OCI-M1 (cell line): Measurements from ENCODE around the gene EFNA2.

Experiments used
- DNase-seq: peaks from one replicate; lab custom pipeline; 2025; lab: John Stamatoyannopoulos, UW

EFNA2 gene

GRCh38 chr19:1272423-1273262 is 13.0 kb upstream of the EFNA2 start:
- DNase-seq: no peak

- no peak for DNase-seq
Measured at GRCh38 chr19:1273263-1274041, 12.2 kb upstream of the EFNA2 start.

DNA sequence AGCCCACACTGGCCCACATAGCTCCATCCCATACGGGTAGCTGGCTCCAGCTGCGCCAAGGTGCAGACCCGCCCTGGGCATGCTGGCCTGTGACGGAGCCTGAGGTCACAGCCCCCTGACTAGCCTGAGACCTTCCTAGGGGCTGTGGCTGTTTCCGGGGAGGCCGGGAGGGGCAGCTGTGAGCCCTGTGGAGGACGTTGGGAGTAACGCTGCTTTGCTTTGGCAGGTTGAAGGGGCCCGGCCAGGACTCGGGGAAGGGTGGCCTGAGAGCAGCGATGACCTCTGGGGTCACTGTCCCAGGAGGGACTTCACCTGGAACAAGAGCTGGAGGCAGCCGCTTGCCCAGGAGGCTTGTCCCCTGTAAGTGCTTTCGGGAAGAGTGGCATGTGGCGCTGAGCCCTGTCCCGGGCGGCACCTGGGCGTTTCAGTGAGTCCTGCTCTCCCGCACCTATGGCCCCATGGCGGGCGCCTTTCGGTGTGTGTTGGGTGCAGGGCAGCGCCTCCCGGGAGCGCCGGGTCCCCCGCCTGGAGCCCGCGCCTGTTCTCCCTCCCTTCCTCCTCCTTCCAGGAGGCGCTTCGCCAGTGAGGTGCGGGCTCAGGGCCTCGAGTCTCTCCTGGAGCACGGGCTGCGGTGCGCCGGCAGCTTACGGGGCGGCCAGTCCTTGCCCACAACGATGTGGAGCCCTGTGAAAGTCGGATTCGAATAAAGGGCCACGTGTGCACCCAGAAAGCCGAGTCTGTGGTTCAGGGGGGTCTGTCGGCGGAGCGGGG is 11.4 kb upstream of the EFNA2 start:
- DNase-seq: no peak

DNA sequence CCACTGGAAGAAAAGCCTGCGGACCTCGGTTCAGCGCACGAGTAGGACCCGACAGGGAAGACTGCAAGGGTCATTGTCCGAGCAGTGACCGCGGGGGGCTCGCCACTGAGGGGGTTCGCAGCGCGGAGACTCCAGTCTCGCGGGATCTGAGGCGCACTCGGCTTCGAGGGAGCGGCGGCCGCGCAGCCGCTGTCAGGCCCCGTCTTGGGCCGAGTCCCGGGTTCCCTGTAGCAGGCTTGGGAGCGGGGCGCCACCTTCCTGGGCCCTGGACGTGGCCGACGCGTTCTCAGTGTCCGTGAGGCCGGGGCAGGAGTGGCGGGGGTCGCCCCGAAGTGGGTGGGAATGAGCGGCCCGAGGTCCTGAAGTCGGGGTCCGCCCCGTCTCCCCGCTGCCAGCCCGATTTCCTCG is 10.8 kb upstream of the EFNA2 start:
- no peak for DNase-seq

- peak; percentile 96 for DNase-seq
Measured at GRCh38 chr19:1275260-1275975, 10.3 kb upstream of the EFNA2 start, which contains the start of gene FAM174C. TSS of gene FAM174C (plus strand) at chr19:1275530. CDS start at chr19:1275550, 20 bp downstream.

- DNase-seq: no peak
Measured at GRCh38 chr19:1275976-1276627, 9.6 kb upstream of the EFNA2 start.

DNA sequence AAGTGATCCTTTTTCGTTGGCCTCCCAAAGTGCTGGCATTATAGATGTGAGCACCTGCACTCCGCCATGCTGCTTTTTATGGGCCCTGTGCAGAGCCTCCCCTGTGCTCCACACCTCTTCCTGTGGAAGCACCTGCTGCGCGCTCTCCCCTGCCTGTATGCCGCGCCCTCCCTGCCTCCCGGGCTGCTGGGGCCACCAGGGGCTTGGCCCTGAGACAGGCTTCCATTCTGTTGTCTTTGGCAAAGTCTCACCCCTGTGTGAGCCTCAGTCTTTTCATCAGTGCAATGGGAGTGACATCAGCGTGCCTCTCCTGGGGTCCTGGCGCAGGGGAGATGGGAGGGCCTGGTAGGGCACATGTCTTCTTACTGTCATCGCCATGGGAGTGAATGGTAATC is 9.0 kb upstream of the EFNA2 start:
- no peak for DNase-seq

- no peak for DNase-seq
Measured at GRCh38 chr19:1277061-1277460, 8.6 kb upstream of the EFNA2 start.

DNA sequence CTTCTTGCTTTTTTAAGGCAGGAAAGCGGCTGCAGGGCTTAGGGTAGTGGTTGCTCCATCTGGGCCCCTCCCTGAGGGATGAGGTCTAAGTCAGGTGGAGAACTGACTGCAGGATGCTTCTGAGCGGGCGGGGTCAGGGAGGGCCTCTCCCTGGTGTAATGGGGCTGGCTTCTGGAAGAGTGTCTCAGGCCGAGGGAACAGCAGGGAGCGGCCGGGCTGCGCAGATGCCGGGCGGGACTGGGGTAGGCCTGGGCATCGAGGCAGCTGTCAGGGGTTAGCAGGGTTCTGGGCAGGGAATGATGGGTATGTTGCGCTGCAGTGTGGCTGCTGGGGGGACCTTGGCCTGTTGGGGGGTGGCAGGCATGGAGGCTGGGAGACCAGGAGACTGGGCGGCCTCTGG is 7.6 kb upstream of the EFNA2 start:
- DNase-seq: no peak

- DNase-seq: no peak
Measured at GRCh38 chr19:1278713-1279660, 6.7 kb upstream of the EFNA2 start.

DNA sequence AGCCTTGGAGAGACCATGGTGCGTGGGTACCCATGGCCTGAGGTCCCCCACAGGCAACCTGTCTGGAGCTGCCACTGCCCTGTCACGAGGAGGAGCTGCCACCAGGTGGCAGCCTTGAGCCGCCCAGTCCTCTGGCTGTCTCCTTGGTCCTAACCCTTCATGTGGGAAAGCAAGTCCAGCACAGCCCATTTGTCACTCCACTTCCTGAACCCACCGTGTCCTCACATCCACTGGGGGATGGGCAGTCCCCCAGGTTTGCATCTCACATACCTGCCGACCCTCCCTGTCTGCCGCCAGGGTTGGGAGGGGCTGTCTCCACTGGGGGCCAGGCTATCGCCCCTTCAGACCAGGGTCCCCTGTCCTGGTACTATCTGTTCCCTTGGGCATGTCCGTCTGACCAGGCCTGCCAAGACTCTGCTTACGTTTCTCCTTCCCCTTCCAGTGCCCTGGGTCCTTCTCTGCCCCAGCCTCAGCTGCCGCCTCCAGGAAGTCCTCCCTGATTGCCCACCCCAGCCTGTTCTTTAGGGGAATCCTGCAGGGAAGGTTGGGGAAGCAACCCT is 5.8 kb upstream of the EFNA2 start:
- DNase-seq: peak; percentile 84

DNA sequence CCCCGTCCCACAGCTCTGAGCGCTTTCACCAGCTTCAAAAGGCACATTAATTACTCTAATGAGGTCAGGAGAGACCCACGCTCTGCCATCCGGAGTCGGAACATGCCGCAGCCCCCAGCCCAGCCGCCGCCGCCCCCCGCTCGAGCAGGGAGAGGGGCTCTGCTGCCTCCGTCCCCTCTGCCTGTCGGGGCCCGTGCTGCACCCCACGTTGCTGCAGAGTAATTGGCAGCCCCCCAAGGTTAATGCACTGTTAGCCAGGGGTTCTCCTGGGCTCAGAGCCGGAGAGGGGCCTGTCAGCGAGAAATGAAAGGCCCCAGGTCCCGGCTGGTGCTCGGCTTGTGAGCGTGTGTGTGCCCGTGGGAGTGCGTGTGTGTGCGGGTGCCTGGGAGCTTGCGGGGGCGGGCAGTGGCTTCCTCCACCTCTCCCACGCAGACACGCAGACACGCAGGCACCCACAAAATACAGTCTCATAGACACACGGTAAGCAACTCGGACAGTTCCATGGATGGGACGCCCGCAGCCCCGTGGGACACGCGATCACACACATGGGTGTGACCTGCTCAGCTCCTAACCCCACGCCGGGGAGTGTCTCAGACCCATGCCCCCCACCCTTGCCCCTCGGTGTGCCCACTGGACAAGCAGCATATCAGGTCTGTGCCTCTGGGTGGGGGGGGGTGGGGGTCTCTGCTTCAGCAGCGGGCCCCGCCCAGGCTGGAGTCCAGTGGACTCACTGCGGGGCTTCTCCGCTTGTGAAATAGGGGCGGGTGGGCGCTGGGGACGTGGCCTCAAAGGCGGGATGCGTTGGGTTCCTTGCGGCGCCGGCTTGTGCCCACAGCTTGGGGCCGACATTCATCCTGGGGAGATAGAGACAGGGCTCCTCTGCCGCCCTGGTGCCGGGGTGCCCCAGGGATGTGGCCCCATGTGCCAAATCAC is 4.8 kb upstream of the EFNA2 start:
- no peak for DNase-seq

DNA sequence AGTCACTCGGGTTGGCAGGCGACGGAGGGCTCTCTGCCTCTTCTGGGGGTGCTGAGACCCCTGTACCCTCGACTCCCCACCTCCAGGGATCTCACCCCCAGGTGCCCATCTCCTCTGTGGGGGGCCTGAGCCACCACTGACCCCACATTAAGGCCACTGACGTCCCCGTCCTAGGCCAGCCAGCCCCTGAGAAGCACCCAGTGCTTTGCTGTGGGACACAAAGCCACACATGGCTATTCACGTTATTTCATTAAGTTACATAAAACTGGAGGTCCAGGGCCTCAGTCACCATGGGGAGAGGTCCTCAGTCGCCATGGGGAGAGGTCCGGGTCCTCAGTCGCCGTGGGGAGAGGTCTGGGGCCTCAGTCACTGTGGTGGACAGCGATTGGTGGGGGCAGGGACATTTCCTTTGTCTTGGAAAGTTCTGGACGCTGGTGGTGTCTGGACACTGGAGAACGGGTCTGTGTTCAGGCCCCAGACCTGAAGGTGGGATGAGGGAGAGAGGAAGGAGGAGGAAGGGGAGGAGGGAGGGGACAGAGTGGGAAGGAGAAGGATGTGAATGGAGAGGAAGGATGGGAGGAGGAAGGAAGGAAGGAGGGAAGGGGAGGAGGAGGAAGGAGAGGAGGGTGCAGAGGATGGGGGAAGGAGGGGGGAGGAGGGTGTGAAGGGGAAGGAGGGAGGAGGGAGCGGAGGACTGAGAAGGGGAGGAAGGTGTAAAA is 3.9 kb upstream of the EFNA2 start:
- no peak for DNase-seq

DNA sequence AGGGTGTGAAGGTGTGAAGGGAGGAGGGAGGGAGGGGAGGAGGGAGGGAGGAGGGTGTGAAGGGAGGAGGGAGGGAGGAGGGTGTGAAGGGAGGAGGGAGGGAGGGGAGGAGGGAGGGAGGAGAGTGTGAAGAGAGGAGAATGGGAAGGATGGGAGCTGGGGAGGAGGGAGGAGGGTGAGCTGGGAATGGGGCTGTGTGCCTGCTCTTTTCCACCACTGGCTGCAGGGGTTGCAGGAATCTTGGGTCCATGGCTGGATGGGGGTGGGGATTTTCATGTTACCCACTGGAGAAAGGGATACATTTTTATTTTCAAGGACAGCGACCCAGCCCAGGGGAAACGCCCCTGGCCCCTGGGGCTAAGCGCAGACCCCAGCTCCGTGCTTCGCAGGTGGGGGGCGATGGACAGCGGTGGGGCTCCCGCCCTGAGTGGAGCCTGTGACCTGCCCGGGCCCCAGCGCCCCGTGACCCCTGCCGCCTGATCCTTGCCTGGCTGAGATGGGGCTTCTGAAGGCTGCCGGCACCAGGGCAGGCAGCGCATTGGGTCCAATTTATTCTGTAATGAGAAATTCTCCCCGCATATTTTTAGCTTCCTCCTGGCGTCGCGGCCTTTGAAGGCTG is 3.0 kb upstream of the EFNA2 start:
- DNase-seq: no peak

- no peak for DNase-seq
Measured at GRCh38 chr19:1283207-1283916, 2.3 kb upstream of the EFNA2 start.

DNA sequence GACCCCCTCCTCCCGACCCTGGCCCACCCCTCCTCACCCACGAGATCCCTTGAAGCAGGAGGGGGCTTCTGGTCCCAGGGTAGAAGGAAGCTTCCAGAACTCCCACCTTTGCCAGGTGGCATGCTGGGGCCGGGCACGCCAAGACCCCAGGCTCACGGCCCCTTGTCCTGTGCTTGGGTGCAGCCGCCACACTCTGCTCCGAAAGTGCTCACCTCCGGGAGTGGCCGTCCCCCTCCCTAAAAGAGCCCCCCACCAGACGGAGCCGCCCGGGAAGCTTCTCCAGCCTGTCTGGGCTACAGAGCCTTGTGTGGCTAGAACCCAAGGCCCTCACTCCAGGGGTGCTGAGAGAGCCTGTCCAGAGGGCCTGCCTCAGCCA is 1.8 kb upstream of the EFNA2 start:
- DNase-seq: no peak
